Gastrocnemius medialis (tissue), 4 donors: ENCODE data around the gene CYP1A2.

Experiments used
- CTCF ChIP-seq, 5 experiments: fragments of 450-650 bp in 3 of 5; fragments of 200-600 bp in 2 of 5; sonication (generic) in 2 of 5; IDR thresholded peaks in 4 of 5; conservative IDR thresholded peaks in 1 of 5; 1 replicate in 4 of 5; 2 replicates in 1 of 5; pipeline ENCODE4 v1.5.1; 2016 to 2019; ENCODE audit warnings: antibody characterized with exemption in 5 of 5, mild to moderate bottlenecking in 3 of 5, moderate library complexity in 3 of 5
- POLR2A ChIP-seq, 2 donors: fragments of 450-650 bp; IDR thresholded peaks; one replicate each; pipeline ENCODE4 v1.6.1; 2017; ENCODE audit warnings: antibody characterized with exemption in 2 of 2, mild to moderate bottlenecking in 2 of 2, moderate library complexity in 2 of 2

- no peak for TF ChIP-seq CTCF (IDR thresholded peaks at IDR 0.05 in 4 of 5, conservative IDR thresholded peaks at IDR 0.05 in 1 of 5)
- TF ChIP-seq POLR2A (IDR thresholded peaks at IDR 0.05): peak in 1 of 2 donors; percentile 5
These were observed 22.5 kb upstream of the CYP1A2 start for GRCh38 chr15:74725845-74726773.
